ENCODE measurements around the gene DEFB125.
"Not testable (repeated sequence)": the region's sequence is repeated elsewhere in the genome, so short reads cannot be mapped to it uniquely, and the experiment has no call there.

DEFB125 gene

DNA sequence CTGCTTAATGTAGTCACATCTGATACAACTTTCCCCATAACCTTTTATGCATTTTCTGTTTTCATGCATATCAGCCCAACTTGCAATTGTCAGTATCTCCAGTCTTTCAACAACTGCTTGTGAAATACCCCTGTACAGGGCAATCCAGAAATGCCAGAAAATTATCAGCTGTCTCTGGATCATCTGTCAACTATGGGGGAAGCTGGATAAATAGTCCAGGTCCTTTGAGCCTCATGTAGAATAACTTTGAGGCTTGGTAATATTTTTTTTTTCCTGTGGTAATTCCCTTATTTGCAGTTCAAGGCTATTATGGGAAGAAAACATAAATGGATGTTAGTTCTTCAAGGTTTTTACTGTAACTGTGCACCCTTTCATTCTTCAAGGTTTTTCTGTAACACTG lies 6.2 kb downstream of the DEFB125 start:
- Histone ChIP-seq H3K9me3 (ENCODE audit: control insufficient read depth, insufficient read depth, low read length) (peaks cover 62% of the 10 kb centered on the region), H3K9ac (ENCODE audit: low read depth, low read length) (no peak overlapping the region), H3K36me3 (ENCODE audit: control insufficient read depth, insufficient read depth, low read length) (no peaks in the 10 kb centered on the region), H3K4me3 (ENCODE audit: low read depth, low read length) (no peak overlapping the region), H3K4me1 (ENCODE audit: control insufficient read depth, insufficient read depth, low read length) (no peaks in the 10 kb centered on the region), H3K27ac (ENCODE audit: low read depth, low read length) (no peak overlapping the region), H3K27me3 (ENCODE audit: control insufficient read depth, insufficient read depth, low read length) (no peaks in the 10 kb centered on the region)

DNA sequence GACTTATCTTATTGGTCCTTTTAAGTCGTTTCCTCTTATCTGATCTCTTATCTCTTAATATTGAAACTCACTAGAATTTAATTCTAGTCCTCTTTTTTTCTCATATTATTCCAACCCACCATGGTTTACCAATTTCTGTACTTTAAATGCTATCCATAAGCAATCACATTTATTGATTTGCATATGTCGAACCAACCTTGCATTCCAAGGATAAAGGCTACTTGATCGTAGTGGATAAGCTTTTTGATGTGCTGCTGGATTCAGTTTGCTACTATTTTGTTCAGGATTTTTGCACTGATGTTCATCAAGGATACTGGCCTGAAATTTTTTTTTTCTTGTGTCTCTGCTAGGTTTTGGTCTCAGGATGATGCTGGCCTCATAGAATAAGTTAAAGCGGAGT lies 7.7 kb downstream of the DEFB125 start:
- no peaks in the 10 kb centered on the region for H3K4me1 ChIP-seq (ENCODE audit: control insufficient read depth, insufficient read depth, low read length)

DNA sequence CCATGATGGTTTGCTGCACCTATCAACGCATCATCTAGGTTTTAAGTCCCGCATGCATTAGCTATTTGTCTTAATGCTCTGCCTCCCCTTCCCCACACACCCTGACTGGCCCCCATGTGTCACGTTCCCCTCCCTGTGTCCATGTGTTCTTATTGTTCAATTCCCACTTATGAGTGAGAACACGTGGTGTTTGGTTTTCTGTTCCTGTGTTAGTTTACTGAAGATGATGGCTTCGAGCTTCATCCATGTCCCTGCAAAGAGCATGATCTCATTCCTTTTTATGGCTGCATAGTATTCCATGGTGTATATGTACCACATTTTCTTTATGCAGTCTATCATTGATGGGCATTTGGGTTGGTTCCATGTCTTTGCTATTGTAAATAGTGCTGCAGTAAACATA lies 10.2 kb downstream of the DEFB125 start:
- peaks cover 64% of the 10 kb centered on the region for H3K9me3 ChIP-seq (ENCODE audit: control insufficient read depth, insufficient read depth, low read length)
- not testable (repeated sequence) for H3K9ac ChIP-seq (ENCODE audit: low read depth, low read length); H3K4me1 ChIP-seq (ENCODE audit: control insufficient read depth, insufficient read depth, low read length); H3K4me3 ChIP-seq (ENCODE audit: low read depth, low read length); H3K27ac ChIP-seq (ENCODE audit: low read depth, low read length); H3K27me3 ChIP-seq (ENCODE audit: control insufficient read depth, insufficient read depth, low read length); H3K36me3 ChIP-seq (ENCODE audit: control insufficient read depth, insufficient read depth, low read length)

More for the DNA sequence above, 7.7 kb downstream of the DEFB125 start:
- Histone ChIP-seq H3K27ac (ENCODE audit: low read depth, low read length) (no peak overlapping the region), H3K27me3 (ENCODE audit: control insufficient read depth, insufficient read depth, low read length) (no peaks in the 10 kb centered on the region), H3K4me3 (ENCODE audit: low read depth, low read length) (no peak overlapping the region), H3K9me3 (ENCODE audit: control insufficient read depth, insufficient read depth, low read length) (peaks cover 65% of the 10 kb centered on the region), H3K36me3 (ENCODE audit: control insufficient read depth, insufficient read depth, low read length) (no peaks in the 10 kb centered on the region), H3K9ac (ENCODE audit: low read depth, low read length) (no peak overlapping the region)

GRCh38 chr20:101975-102374 lies 14.5 kb downstream of the DEFB125 start:
- no peaks in the 10 kb centered on the region for H3K4me1 ChIP-seq (ENCODE audit: control insufficient read depth, insufficient read depth, low read length)
- H3K9me3 ChIP-seq (ENCODE audit: control insufficient read depth, insufficient read depth, low read length), result peaks cover 66% of the 10 kb centered on the region
- H3K9ac ChIP-seq (ENCODE audit: low read depth, low read length), result no peak overlapping the region
- no peaks in the 10 kb centered on the region for H3K36me3 ChIP-seq (ENCODE audit: control insufficient read depth, insufficient read depth, low read length)
- H3K4me3 ChIP-seq (ENCODE audit: low read depth, low read length), result no peak overlapping the region
- H3K27me3 ChIP-seq (ENCODE audit: control insufficient read depth, insufficient read depth, low read length), result no peaks in the 10 kb centered on the region
- no peak overlapping the region for H3K27ac ChIP-seq (ENCODE audit: low read depth, low read length)

GRCh38 chr20:103456-103855 lies 16.0 kb downstream of the DEFB125 start:
- Histone ChIP-seq H3K4me3 (ENCODE audit: low read depth, low read length) (no peak overlapping the region), H3K27ac (ENCODE audit: low read depth, low read length) (no peak overlapping the region), H3K27me3 (ENCODE audit: control insufficient read depth, insufficient read depth, low read length) (no peaks in the 10 kb centered on the region), H3K4me1 (ENCODE audit: control insufficient read depth, insufficient read depth, low read length) (no peaks in the 10 kb centered on the region), H3K36me3 (ENCODE audit: control insufficient read depth, insufficient read depth, low read length) (no peaks in the 10 kb centered on the region), H3K9me3 (ENCODE audit: control insufficient read depth, insufficient read depth, low read length) (peaks cover 75% of the 10 kb centered on the region), H3K9ac (ENCODE audit: low read depth, low read length) (no peak overlapping the region)

DNA sequence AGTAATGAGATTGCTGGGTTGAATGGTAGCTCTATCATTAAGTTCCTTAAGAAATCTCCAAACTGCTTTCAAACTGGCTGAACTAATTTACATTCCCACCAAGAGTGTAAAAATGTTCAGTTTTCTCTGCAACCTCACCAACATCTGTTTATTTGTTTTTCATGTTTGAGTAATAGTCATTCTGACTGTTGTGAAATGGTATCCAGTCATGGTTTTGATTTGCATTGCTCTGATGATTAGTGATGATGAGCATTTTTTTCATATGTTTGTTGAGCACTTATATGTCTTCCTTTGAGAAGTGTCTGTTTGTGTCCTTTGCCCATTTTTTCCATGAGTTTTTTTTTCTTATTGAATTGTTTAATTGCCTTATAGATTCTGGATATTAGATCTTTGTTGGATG lies 24.9 kb downstream of the DEFB125 start:
- no peak overlapping the region for H3K9ac ChIP-seq (ENCODE audit: low read depth, low read length)
- no peaks in the 10 kb centered on the region for H3K4me1 ChIP-seq (ENCODE audit: control insufficient read depth, insufficient read depth, low read length)
- H3K9me3 ChIP-seq (ENCODE audit: control insufficient read depth, insufficient read depth, low read length), result peaks cover 82% of the 10 kb centered on the region
- no peak overlapping the region for H3K27ac ChIP-seq (ENCODE audit: low read depth, low read length)
- no peak overlapping the region for H3K4me3 ChIP-seq (ENCODE audit: low read depth, low read length)
- no peaks in the 10 kb centered on the region for H3K36me3 ChIP-seq (ENCODE audit: control insufficient read depth, insufficient read depth, low read length)
- H3K27me3 ChIP-seq (ENCODE audit: control insufficient read depth, insufficient read depth, low read length), result no peaks in the 10 kb centered on the region

DNA sequence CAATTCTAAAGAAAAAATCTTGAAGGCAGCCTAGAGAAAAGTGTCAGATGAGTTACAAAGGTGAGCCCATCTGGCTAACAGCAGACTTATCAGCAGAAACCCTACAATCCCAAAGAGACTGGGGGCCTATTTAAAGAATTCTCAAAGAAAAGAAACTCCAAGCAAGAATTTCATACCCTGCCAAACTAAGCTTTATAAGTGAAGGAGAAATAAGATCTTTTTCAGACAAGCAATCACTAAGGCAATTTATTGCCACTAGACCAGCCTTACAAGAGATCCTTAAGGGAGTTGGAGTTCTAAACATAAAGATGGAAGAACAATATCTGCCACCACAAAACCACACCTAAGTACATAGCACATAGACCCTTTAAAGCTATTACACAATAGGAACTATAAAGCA lies 30.0 kb downstream of the DEFB125 start:
- Histone ChIP-seq H3K27ac (ENCODE audit: low read depth, low read length) (no peak overlapping the region), H3K4me3 (ENCODE audit: low read depth, low read length) (no peak overlapping the region), H3K9ac (ENCODE audit: low read depth, low read length) (no peak overlapping the region), H3K36me3 (ENCODE audit: control insufficient read depth, insufficient read depth, low read length) (no peaks in the 10 kb centered on the region), H3K4me1 (ENCODE audit: control insufficient read depth, insufficient read depth, low read length) (no peaks in the 10 kb centered on the region), H3K27me3 (ENCODE audit: control insufficient read depth, insufficient read depth, low read length) (no peaks in the 10 kb centered on the region), H3K9me3 (ENCODE audit: control insufficient read depth, insufficient read depth, low read length) (peaks cover 88% of the 10 kb centered on the region)

DNA sequence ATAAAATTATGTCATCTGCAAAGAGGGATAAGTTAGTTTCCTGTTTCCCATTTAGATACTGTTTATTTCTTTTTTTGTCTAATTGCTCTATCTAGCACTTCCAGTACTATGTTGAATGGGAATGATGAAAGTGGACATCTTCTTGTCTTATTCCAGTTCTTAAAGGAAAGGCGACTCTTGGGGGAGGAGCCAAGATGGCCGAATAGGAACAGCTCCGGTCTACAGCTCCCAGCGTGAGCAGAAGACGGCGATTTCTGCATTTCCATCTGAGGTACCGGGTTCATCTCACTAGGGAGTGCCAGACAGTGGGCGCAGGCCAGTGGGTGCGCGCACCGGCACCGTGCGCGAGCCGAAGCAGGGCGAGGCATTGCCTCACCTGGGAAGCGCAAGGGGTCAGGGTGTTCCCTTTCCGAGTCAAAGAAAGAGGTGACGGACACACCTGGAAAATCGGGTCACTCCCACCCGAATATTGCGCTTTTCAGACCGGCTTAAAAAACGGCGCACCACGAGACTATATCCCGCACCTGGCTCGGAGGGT lies 42.4 kb downstream of the DEFB125 start:
- H3K27ac ChIP-seq (ENCODE audit: low read depth, low read length); H3K4me1 ChIP-seq (ENCODE audit: control insufficient read depth, insufficient read depth, low read length); H3K9ac ChIP-seq (ENCODE audit: low read depth, low read length); H3K4me3 ChIP-seq (ENCODE audit: low read depth, low read length); H3K36me3 ChIP-seq (ENCODE audit: control insufficient read depth, insufficient read depth, low read length); H3K27me3 ChIP-seq (ENCODE audit: control insufficient read depth, insufficient read depth, low read length): not testable (repeated sequence)
- H3K9me3 ChIP-seq (ENCODE audit: control insufficient read depth, insufficient read depth, low read length), result peaks cover 30% of the 10 kb centered on the region

DNA sequence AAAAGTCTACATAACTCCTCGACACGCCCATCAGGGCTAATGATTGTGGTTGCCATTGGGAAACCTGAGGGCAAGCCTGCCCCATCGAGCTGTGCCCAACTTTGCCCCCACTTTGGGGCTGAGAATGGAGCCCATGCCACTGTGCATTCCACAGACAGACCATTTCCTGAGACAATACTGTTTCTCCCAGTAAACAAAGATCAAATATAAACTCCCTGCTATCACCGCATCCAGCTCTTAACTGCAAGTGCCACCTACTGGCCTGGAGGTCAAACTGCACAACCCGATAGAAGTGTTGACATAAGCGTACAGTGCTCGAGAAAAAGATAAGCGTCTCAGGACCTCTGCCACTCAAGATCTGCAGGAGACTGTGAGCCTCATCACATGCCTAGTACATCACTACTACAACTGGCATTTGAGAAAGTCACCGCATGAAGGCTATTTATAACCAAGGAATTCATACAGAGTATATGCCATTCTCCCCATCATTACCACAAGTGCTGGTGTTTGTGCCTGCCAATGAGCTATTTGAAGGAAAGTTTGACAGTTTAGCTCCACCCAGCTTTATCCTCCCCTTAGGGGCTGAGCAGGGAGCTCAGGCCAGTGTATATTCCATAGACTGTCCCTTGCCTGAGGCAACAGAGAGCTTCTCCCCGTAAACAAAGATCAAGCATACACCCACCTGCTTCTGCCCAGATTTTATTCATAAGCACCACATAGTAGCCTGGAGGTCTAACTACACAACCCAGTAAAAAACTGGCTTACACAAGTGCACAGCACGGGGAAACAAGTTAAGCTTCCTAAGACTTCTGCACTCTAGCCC lies 50.4 kb downstream of the DEFB125 start:
- H3K4me3 ChIP-seq (ENCODE audit: low read depth, low read length), result peak overlapping the region; percentile 13; the same call in 1 of the 2 replicates
- no peaks in the 10 kb centered on the region for H3K36me3 ChIP-seq (ENCODE audit: control insufficient read depth, insufficient read depth, low read length)
- no peak overlapping the region for H3K9ac ChIP-seq (ENCODE audit: low read depth, low read length)
- no peaks in the 10 kb centered on the region for H3K27me3 ChIP-seq (ENCODE audit: control insufficient read depth, insufficient read depth, low read length)
- peaks cover 46% of the 10 kb centered on the region for H3K9me3 ChIP-seq (ENCODE audit: control insufficient read depth, insufficient read depth, low read length)
- H3K27ac ChIP-seq (ENCODE audit: low read depth, low read length), result no peak overlapping the region
- H3K4me1 ChIP-seq (ENCODE audit: control insufficient read depth, insufficient read depth, low read length), result no peaks in the 10 kb centered on the region

DNA sequence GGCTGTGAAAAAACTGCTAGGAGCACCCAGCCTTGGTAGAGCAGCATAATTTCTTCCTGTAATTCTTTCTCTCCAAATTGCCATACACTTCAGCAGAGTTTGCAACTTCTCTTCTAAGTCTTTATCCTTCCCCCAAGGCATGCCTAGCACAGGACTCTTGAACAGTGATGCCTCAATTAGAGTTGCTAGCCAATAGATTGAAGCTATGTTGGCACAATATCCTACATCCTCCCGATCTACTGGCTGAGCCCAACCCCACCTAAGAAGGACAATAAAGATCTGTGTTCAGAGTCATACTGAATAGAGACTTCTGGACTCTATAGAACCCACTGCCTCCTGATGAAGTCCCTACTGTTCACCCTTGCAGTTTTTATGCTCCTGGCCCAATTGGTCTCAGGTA lies 54.8 kb downstream of the DEFB125 start, which contains the start of gene DEFB126:
Gene DEFB126 (plus strand): TSS at position 301 of the 400 bp plus-strand sequence. CDS start 39 bp downstream, at position 340.
- Histone ChIP-seq H3K36me3 (ENCODE audit: control insufficient read depth, insufficient read depth, low read length) (no peaks in the 10 kb centered on the region), H3K9me3 (ENCODE audit: control insufficient read depth, insufficient read depth, low read length) (peaks cover 66% of the 10 kb centered on the region), H3K27ac (ENCODE audit: low read depth, low read length) (no peak within 1 kb of the TSS), H3K4me1 (ENCODE audit: control insufficient read depth, insufficient read depth, low read length) (no peaks in the 10 kb centered on the region), H3K27me3 (ENCODE audit: control insufficient read depth, insufficient read depth, low read length) (no peaks in the 10 kb centered on the region), H3K4me3 (ENCODE audit: low read depth, low read length) (no peak within 1 kb of the TSS), H3K9ac (ENCODE audit: low read depth, low read length) (no peak within 1 kb of the TSS)

GRCh38 chr20:145877-146276 lies 58.4 kb downstream of the DEFB125 start:
- H3K9me3 ChIP-seq (ENCODE audit: control insufficient read depth, insufficient read depth, low read length), result peaks cover 73% of the 10 kb centered on the region

More at GRCh38 chr20:145877-146276, 58.4 kb downstream of the DEFB125 start:
- no peak overlapping the region for H3K4me3 ChIP-seq (ENCODE audit: low read depth, low read length)
- H3K4me1 ChIP-seq (ENCODE audit: control insufficient read depth, insufficient read depth, low read length), result no peaks in the 10 kb centered on the region
- no peaks in the 10 kb centered on the region for H3K36me3 ChIP-seq (ENCODE audit: control insufficient read depth, insufficient read depth, low read length)
- H3K27me3 ChIP-seq (ENCODE audit: control insufficient read depth, insufficient read depth, low read length), result no peaks in the 10 kb centered on the region
- H3K27ac ChIP-seq (ENCODE audit: low read depth, low read length), result no peak overlapping the region
- no peak overlapping the region for H3K9ac ChIP-seq (ENCODE audit: low read depth, low read length)

Data from HUES48 (cell line).